Mesodermal cell (in vitro differentiated cells): ENCODE measurements around the gene MAMLD1.
"Not testable (repeated sequence)": the region's sequence is repeated elsewhere in the genome, so short reads cannot be mapped to it uniquely, and the experiment has no call there.

ENCODE experiments used
- H3K27ac ChIP-seq: 2 replicates; pipeline ENCODE4 v1.7.0; 2013; ENCODE audit warnings: mild to moderate bottlenecking, low read depth, low read length, moderate library complexity; ENCODE audit not compliant: severe bottlenecking
- H3K36me3 ChIP-seq: 2 replicates; pipeline ENCODE4 v1.7.1; 2013; ENCODE audit warnings: mild to moderate bottlenecking, low read length, moderate library complexity; ENCODE audit not compliant: control insufficient read depth, insufficient read depth
- H3K4me1 ChIP-seq: one replicate; pipeline ENCODE4 v1.7.1; 2013; ENCODE audit warnings: mild to moderate bottlenecking, low read length; ENCODE audit not compliant: insufficient read depth, control insufficient read depth, poor library complexity, severe bottlenecking
- H3K4me3 ChIP-seq: 2 replicates; pipeline ENCODE4 v1.7.0; 2013; ENCODE audit warnings: low read length, control low read depth, mild to moderate bottlenecking; ENCODE audit not compliant: insufficient read depth, poor library complexity, severe bottlenecking; ENCODE audit errors: extremely low read depth
- H3K9me3 ChIP-seq: 2 replicates; pipeline ENCODE4 v1.7.1; 2013; ENCODE audit warnings: mild to moderate bottlenecking, low read length, moderate library complexity; ENCODE audit not compliant: control insufficient read depth
- WGBS, 2 experiments: methylation state at CpG; one replicate each; pipeline ENCODE4 v1.1.5; 2013; ENCODE audit warnings: missing lambda C conversion rate in 2 of 2; ENCODE audit not compliant: insufficient coverage in 2 of 2; 5-methylcytosine and 5-hydroxymethylcytosine counted together

The MAMLD1 gene

GRCh38 chrX:150329868-150330267 is 33.2 kb upstream of the MAMLD1 start:
- Histone ChIP-seq H3K9me3 (no peaks in the 10 kb centered on the region), H3K4me1 (peaks cover 8% of the 10 kb centered on the region), H3K4me3 (no peak overlapping the region), H3K36me3 (no peaks in the 10 kb centered on the region), H3K27ac (no peak overlapping the region)
- 100% methylated on average over 1 of the region's 2 CpGs; no CpG with 5 or more reads in 1 of the 2 experiments for WGBS, 2 experiments

- H3K36me3 ChIP-seq = no peaks in the 10 kb centered on the region
These were observed 31.1 kb upstream of the MAMLD1 start for GRCh38 chrX:150332023-150332422.

DNA sequence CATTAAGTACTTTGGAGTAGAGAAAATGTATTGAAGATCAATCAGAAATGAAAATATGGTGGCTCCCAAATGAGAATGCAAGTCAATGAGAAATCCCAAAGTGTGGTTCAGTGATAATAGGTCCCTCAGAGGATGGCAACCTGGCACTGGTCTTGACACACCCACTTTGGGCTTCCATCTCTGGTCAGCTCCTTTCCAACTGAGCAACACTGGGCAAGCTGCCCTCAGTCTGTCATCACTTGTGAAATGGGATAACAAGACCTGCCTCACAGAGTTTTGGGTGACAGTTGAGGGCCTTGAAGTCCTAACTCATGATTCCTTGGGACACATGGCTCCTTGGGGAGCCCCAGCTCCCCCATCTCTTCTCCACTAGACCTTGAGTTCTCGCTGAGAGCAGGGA is 29.0 kb upstream of the MAMLD1 start:
- Histone ChIP-seq H3K9me3 (no peaks in the 10 kb centered on the region), H3K36me3 (no peaks in the 10 kb centered on the region), H3K4me3 (no peak overlapping the region), H3K4me1 (no peaks in the 10 kb centered on the region), H3K27ac (no peak overlapping the region)
- no CpG with 5 or more reads among the region's 1 CpG for WGBS, 2 experiments

More at GRCh38 chrX:150332023-150332422, 31.1 kb upstream of the MAMLD1 start:
- 100% methylated on average over 1 of the region's 2 CpGs; no CpG with 5 or more reads in 1 of the 2 experiments for WGBS, 2 experiments
- H3K4me1 ChIP-seq = no peaks in the 10 kb centered on the region
- H3K27ac ChIP-seq = no peak overlapping the region
- H3K9me3 ChIP-seq = no peaks in the 10 kb centered on the region
- H3K4me3 ChIP-seq = no peak overlapping the region

DNA sequence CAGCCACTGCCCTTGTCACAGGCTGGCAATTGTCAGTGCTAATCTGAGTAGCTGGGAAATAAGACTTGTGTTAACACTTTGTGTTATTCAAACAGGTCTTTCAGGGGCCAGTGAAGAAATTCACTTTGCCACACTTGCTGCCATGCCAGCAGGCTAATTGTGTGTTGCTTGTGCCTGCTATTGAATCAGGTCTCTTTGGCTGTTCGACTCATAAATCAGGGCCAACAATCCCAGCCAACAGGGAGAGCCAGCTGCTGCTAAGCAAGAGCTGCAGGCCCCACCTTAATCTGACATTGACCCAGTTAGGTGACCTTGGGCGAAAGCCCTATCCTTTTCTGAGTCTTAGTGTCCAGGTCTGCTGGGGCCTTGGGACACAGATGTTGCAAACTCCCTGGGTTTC is 28.1 kb upstream of the MAMLD1 start:
- Histone ChIP-seq H3K27ac (no peak overlapping the region), H3K4me3 (no peak overlapping the region), H3K9me3 (no peaks in the 10 kb centered on the region), H3K4me1 (no peaks in the 10 kb centered on the region), H3K36me3 (no peaks in the 10 kb centered on the region)
- 100% methylated on average over 1 of the region's 2 CpGs; no CpG with 5 or more reads in 1 of the 2 experiments for WGBS, 2 experiments

- no peak overlapping the region for H3K27ac ChIP-seq
- H3K36me3 ChIP-seq = no peaks in the 10 kb centered on the region
- no peaks in the 10 kb centered on the region for H3K9me3 ChIP-seq
- WGBS, 2 experiments = 84 to 100% methylated on average over 1 to 4 of the region's 6 CpGs
- H3K4me3 ChIP-seq = no peak overlapping the region
- no peaks in the 10 kb centered on the region for H3K4me1 ChIP-seq
These were observed 26.1 kb upstream of the MAMLD1 start for GRCh38 chrX:150337026-150337425.

- WGBS, 2 experiments = 100% methylated on average over 1 of the region's 4 CpGs
- Histone ChIP-seq H3K9me3 (no peaks in the 10 kb centered on the region), H3K36me3 (no peaks in the 10 kb centered on the region), H3K4me3 (no peak overlapping the region), H3K27ac (no peak overlapping the region), H3K4me1 (no peaks in the 10 kb centered on the region)
These were observed 25.6 kb upstream of the MAMLD1 start for GRCh38 chrX:150337536-150337935.

DNA sequence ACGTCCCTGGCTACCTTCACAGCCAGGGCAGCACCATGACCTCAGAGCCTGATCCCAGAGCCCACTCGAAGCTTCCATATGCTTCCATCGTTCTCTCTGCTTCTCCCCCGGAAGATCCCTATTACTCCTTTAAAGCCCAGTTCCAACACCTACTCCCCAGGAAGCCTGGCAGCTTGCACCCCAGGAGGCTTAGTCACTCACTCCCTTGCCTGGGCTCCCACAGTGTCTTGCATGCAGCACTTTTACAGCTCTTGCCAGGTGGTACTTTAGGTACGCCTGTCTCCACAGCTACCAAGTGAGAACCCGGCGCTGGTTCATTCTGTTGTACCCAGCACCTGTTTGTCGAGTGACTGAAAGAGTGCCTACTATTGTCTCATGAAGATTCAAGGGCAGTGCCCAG is 24.5 kb upstream of the MAMLD1 start:
- WGBS, 2 experiments = 85 to 95% methylated on average over 6 of the region's 8 CpGs
- Histone ChIP-seq H3K9me3 (no peaks in the 10 kb centered on the region), H3K4me3 (no peak overlapping the region), H3K27ac (no peak overlapping the region), H3K4me1 (no peaks in the 10 kb centered on the region), H3K36me3 (no peaks in the 10 kb centered on the region)

GRCh38 chrX:150339736-150340135 is 23.4 kb upstream of the MAMLD1 start:
- Histone ChIP-seq H3K4me3 (no peak overlapping the region), H3K27ac (no peak overlapping the region), H3K36me3 (no peaks in the 10 kb centered on the region), H3K9me3 (no peaks in the 10 kb centered on the region), H3K4me1 (no peaks in the 10 kb centered on the region)
- 100% methylated on average over 1 of the region's 3 CpGs; no CpG with 5 or more reads in 1 of the 2 experiments for WGBS, 2 experiments

DNA sequence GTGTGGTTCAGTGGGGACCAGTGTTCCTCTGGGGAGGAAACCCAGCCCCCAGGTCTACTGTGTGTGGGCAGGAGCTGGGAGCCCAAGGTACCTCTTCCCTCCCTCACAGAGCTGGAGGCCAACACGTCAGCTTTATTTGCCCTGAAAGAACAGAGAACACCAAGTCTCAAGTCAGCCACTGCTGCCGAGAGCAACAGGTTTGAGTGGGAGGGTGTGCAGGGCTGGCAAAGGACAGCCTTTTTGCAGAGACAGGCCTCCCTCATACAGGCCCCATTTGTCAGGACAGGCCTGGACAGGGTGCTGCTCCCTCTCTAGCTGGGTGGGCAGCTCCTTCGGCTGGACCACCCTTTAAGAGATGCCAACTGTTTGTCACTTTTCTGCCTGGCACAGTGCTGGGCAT is 22.8 kb upstream of the MAMLD1 start:
- H3K9me3 ChIP-seq, H3K4me3 ChIP-seq, H3K4me1 ChIP-seq, H3K36me3 ChIP-seq, H3K27ac ChIP-seq: not testable (repeated sequence)
- 86 to 100% methylated on average over 1 to 2 of the region's 3 CpGs for WGBS, 2 experiments

DNA sequence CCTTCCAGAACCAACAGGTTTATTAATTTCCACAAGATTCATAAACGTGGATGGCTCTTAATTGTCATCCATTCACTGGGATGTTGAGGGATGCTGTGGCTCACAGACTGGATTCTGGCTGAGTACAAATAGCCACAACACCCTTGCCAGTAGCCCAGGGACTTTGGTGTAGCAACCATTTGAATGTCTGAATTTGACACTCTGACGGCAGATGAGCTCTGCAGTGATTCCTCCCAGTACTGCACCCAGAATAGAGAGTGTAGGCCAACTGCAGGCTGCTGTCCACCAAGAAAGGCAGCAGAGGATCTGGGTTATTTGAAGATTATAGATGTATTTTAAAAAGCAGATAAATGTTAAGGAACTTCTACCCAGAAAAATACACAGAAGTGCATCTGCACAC is 15.6 kb upstream of the MAMLD1 start:
- no peaks in the 10 kb centered on the region for H3K9me3 ChIP-seq
- H3K4me3 ChIP-seq = no peak overlapping the region
- H3K27ac ChIP-seq = no peak overlapping the region
- WGBS, 2 experiments = 100% methylated on average over 2 of the region's 2 CpGs; no CpG with 5 or more reads in 1 of the 2 experiments
- H3K4me1 ChIP-seq = peaks cover 8% of the 10 kb centered on the region
- no peaks in the 10 kb centered on the region for H3K36me3 ChIP-seq

DNA sequence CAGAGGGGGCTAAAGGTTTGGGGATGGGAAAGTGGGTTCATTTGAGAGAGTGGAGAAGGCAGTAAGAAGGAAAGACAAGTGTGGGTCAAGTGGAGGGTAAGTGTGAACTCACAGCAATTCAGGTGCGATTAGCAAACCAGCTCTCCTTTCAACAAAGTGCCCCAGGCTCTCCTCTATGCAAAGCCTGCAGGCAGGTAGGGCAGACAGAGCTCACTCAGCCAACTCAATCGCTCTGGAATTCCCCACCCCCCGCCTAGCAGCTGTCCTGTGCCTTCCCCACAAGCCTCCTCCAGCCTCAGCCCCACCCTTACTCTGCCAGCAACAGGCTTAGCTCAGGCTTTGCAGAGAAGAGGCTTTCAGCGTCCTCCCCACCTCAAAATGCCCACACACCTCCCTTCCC is 14.8 kb upstream of the MAMLD1 start:
- H3K9me3 ChIP-seq = no peaks in the 10 kb centered on the region
- H3K36me3 ChIP-seq = no peaks in the 10 kb centered on the region
- H3K4me1 ChIP-seq = peaks cover 8% of the 10 kb centered on the region
- H3K27ac ChIP-seq = no peak overlapping the region
- WGBS, 2 experiments = 0% methylated on average over 1 of the region's 4 CpGs; no CpG with 5 or more reads in 1 of the 2 experiments
- H3K4me3 ChIP-seq = no peak overlapping the region
